GM15510 (cell line): ENCODE measurements around the gene KY.

ENCODE experiments used
- POLR2A ChIP-seq: IDR thresholded peaks from 3 replicates; pipeline ENCODE4 v1.6.1; 2011; ENCODE audit warnings: borderline replicate concordance; ENCODE audit not compliant: insufficient read length; ENCODE audit errors: extremely low read depth

KY gene

GRCh38 chr3:134656211-134656800, 5.5 kb upstream of the KY start:
- no peak for TF ChIP-seq POLR2A

GRCh38 chr3:134655706-134656105, 4.9 kb upstream of the KY start:
- TF ChIP-seq POLR2A = no peak

- no peak for TF ChIP-seq POLR2A
Observed at GRCh38 chr3:134654031-134654430, 3.2 kb upstream of the KY start.

- TF ChIP-seq POLR2A = no peak
Observed at GRCh38 chr3:134652886-134653630, 2.2 kb upstream of the KY start.

GRCh38 chr3:134652409-134652831, 1.6 kb upstream of the KY start:
- no peak for TF ChIP-seq POLR2A

GRCh38 chr3:134651347-134652041, 672 bp upstream of the KY start:
- no peak for TF ChIP-seq POLR2A

GRCh38 chr3:134649106-134649705, 1.6 kb downstream of the KY start:
- TF ChIP-seq POLR2A = no peak

GRCh38 chr3:134647902-134648760, 2.7 kb downstream of the KY start:
- no peak for TF ChIP-seq POLR2A

GRCh38 chr3:134646086-134646485, 4.7 kb downstream of the KY start:
- TF ChIP-seq POLR2A = no peak

- TF ChIP-seq POLR2A = no peak
Observed at GRCh38 chr3:134645515-134645914, 5.3 kb downstream of the KY start.

- no peak for TF ChIP-seq POLR2A
Observed at GRCh38 chr3:134644731-134645514, 5.9 kb downstream of the KY start.

- TF ChIP-seq POLR2A = no peak
Observed at GRCh38 chr3:134643150-134643675, 7.6 kb downstream of the KY start.

GRCh38 chr3:134642445-134643149, 8.2 kb downstream of the KY start:
- TF ChIP-seq POLR2A = no peak

GRCh38 chr3:134641671-134642300, 9.0 kb downstream of the KY start:
- TF ChIP-seq POLR2A = no peak
